ENCODE results near the gene KCNS1. TPM values are rescaled to one million over a fixed set of nuclear protein-coding genes. Genes with fewer than 3 reads are reported as not detected.
A peak's percentile ranks its signal among the peaks of the same experiment; 100 is the strongest.
"Not testable (repeated sequence)": the region's sequence is repeated elsewhere in the genome, so short reads cannot be mapped to it uniquely, and the experiment has no call there.

KCNS1 gene
- polyA plus RNA-seq (2013, experiment 1 of 2) = 8.1 TPM
- 8.5 TPM for polyA plus RNA-seq (2013, experiment 2 of 2)

- Histone ChIP-seq H3K4me3 (ENCODE audit: extremely low read depth, insufficient read depth, low read length, poor library complexity, severe bottlenecking) (peak within 1 kb of the TSS; percentile 37), H3K9me3 (ENCODE audit: control insufficient read depth, low read length) (no peaks in the 10 kb centered on the region), H3K36me3 (ENCODE audit: control insufficient read depth, insufficient read depth, low read length) (peaks cover 4% of the 10 kb centered on the region), H3K27ac (ENCODE audit: low read depth, low read length, severe bottlenecking) (no peak within 1 kb of the TSS), H3K4me1 (ENCODE audit: control insufficient read depth, insufficient read depth, low read length, poor library complexity, severe bottlenecking) (peaks cover 14% of the 10 kb centered on the region)
- WGBS, 2 experiments (ENCODE audit: insufficient coverage in 2 of 2) = 8 to 9% methylated on average over 16 to 24 of the region's 38 CpGs
Observed at GRCh38 chr20:45100563-45101245, at the start of gene KCNS1. Gene KCNS1 (minus strand): TSS chr20:45101127. CDS start chr20:45099236, 1,891 bp downstream.

- no peaks in the 10 kb centered on the region for H3K9me3 ChIP-seq (ENCODE audit: control insufficient read depth, low read length)
- H3K36me3 ChIP-seq (ENCODE audit: control insufficient read depth, insufficient read depth, low read length) = no peaks in the 10 kb centered on the region
- 76 to 92% methylated on average over 2 of the region's 3 CpGs for WGBS, 2 experiments (ENCODE audit: insufficient coverage in 2 of 2)
- no peaks in the 10 kb centered on the region for H3K4me1 ChIP-seq (ENCODE audit: control insufficient read depth, insufficient read depth, low read length, poor library complexity, severe bottlenecking)
- H3K27ac ChIP-seq (ENCODE audit: low read depth, low read length, severe bottlenecking) = no peak overlapping the region
- no peak overlapping the region for H3K4me3 ChIP-seq (ENCODE audit: extremely low read depth, insufficient read depth, low read length, poor library complexity, severe bottlenecking)
Observed at GRCh38 chr20:45149062-45149461, 48.1 kb upstream of the KCNS1 start.

GRCh38 chr20:45140836-45141235 lies 39.9 kb upstream of the KCNS1 start:
- 80 to 89% methylated on average over 1 of the region's 4 CpGs for WGBS, 2 experiments (ENCODE audit: insufficient coverage in 2 of 2)
- Histone ChIP-seq H3K4me3 (ENCODE audit: extremely low read depth, insufficient read depth, low read length, poor library complexity, severe bottlenecking) (no peak overlapping the region), H3K9me3 (ENCODE audit: control insufficient read depth, low read length) (no peaks in the 10 kb centered on the region), H3K36me3 (ENCODE audit: control insufficient read depth, insufficient read depth, low read length) (no peaks in the 10 kb centered on the region), H3K4me1 (ENCODE audit: control insufficient read depth, insufficient read depth, low read length, poor library complexity, severe bottlenecking) (no peaks in the 10 kb centered on the region), H3K27ac (ENCODE audit: low read depth, low read length, severe bottlenecking) (no peak overlapping the region)

GRCh38 chr20:45139733-45140375 lies 38.9 kb upstream of the KCNS1 start:
- not testable (repeated sequence) for H3K27ac ChIP-seq (ENCODE audit: low read depth, low read length, severe bottlenecking); H3K36me3 ChIP-seq (ENCODE audit: control insufficient read depth, insufficient read depth, low read length); H3K4me3 ChIP-seq (ENCODE audit: extremely low read depth, insufficient read depth, low read length, poor library complexity, severe bottlenecking); H3K9me3 ChIP-seq (ENCODE audit: control insufficient read depth, low read length); H3K4me1 ChIP-seq (ENCODE audit: control insufficient read depth, insufficient read depth, low read length, poor library complexity, severe bottlenecking)
- 73 to 100% methylated on average over 1 of the region's 5 CpGs for WGBS, 2 experiments (ENCODE audit: insufficient coverage in 2 of 2)

- H3K4me1 ChIP-seq (ENCODE audit: control insufficient read depth, insufficient read depth, low read length, poor library complexity, severe bottlenecking) = no peaks in the 10 kb centered on the region
- no peak overlapping the region for H3K27ac ChIP-seq (ENCODE audit: low read depth, low read length, severe bottlenecking)
- H3K9me3 ChIP-seq (ENCODE audit: control insufficient read depth, low read length) = no peaks in the 10 kb centered on the region
- H3K36me3 ChIP-seq (ENCODE audit: control insufficient read depth, insufficient read depth, low read length) = no peaks in the 10 kb centered on the region
- no peak overlapping the region for H3K4me3 ChIP-seq (ENCODE audit: extremely low read depth, insufficient read depth, low read length, poor library complexity, severe bottlenecking)
- WGBS, 2 experiments (ENCODE audit: insufficient coverage in 2 of 2) = 57 to 63% methylated on average over 16 to 17 of the region's 20 CpGs
Observed at GRCh38 chr20:45138561-45139300, 37.8 kb upstream of the KCNS1 start.

- WGBS, 2 experiments (ENCODE audit: insufficient coverage in 2 of 2) = 71 to 85% methylated on average over 1 to 2 of the region's 2 CpGs
- Histone ChIP-seq H3K4me1 (ENCODE audit: control insufficient read depth, insufficient read depth, low read length, poor library complexity, severe bottlenecking) (no peaks in the 10 kb centered on the region), H3K9me3 (ENCODE audit: control insufficient read depth, low read length) (no peaks in the 10 kb centered on the region), H3K4me3 (ENCODE audit: extremely low read depth, insufficient read depth, low read length, poor library complexity, severe bottlenecking) (no peak overlapping the region), H3K36me3 (ENCODE audit: control insufficient read depth, insufficient read depth, low read length) (no peaks in the 10 kb centered on the region), H3K27ac (ENCODE audit: low read depth, low read length, severe bottlenecking) (no peak overlapping the region)
Observed at GRCh38 chr20:45136911-45137310, 36.0 kb upstream of the KCNS1 start.

GRCh38 chr20:45128099-45128498 lies 27.2 kb upstream of the KCNS1 start:
- H3K9me3 ChIP-seq (ENCODE audit: control insufficient read depth, low read length) = no peaks in the 10 kb centered on the region
- 83 to 96% methylated on average over 2 of the region's 2 CpGs for WGBS, 2 experiments (ENCODE audit: insufficient coverage in 2 of 2)
- no peaks in the 10 kb centered on the region for H3K4me1 ChIP-seq (ENCODE audit: control insufficient read depth, insufficient read depth, low read length, poor library complexity, severe bottlenecking)
- no peak overlapping the region for H3K27ac ChIP-seq (ENCODE audit: low read depth, low read length, severe bottlenecking)
- no peak overlapping the region for H3K4me3 ChIP-seq (ENCODE audit: extremely low read depth, insufficient read depth, low read length, poor library complexity, severe bottlenecking)
- no peaks in the 10 kb centered on the region for H3K36me3 ChIP-seq (ENCODE audit: control insufficient read depth, insufficient read depth, low read length)

GRCh38 chr20:45124365-45124764 lies 23.4 kb upstream of the KCNS1 start, which contains the start of gene WFDC12:
Gene WFDC12 (minus strand): TSS chr20:45124465. CDS start chr20:45124447, 18 bp downstream.
- H3K4me3 ChIP-seq (ENCODE audit: extremely low read depth, insufficient read depth, low read length, poor library complexity, severe bottlenecking) = no peak within 1 kb of the TSS
- H3K9me3 ChIP-seq (ENCODE audit: control insufficient read depth, low read length) = no peaks in the 10 kb centered on the region
- 86 to 95% methylated on average over 5 to 6 of the region's 6 CpGs for WGBS, 2 experiments (ENCODE audit: insufficient coverage in 2 of 2)
- H3K4me1 ChIP-seq (ENCODE audit: control insufficient read depth, insufficient read depth, low read length, poor library complexity, severe bottlenecking) = no peaks in the 10 kb centered on the region
- H3K27ac ChIP-seq (ENCODE audit: low read depth, low read length, severe bottlenecking) = no peak within 1 kb of the TSS
- H3K36me3 ChIP-seq (ENCODE audit: control insufficient read depth, insufficient read depth, low read length) = no peaks in the 10 kb centered on the region

GRCh38 chr20:45121388-45121787 lies 20.5 kb upstream of the KCNS1 start:
- Histone ChIP-seq H3K9me3 (ENCODE audit: control insufficient read depth, low read length) (no peaks in the 10 kb centered on the region), H3K4me3 (ENCODE audit: extremely low read depth, insufficient read depth, low read length, poor library complexity, severe bottlenecking) (no peak overlapping the region), H3K27ac (ENCODE audit: low read depth, low read length, severe bottlenecking) (no peak overlapping the region), H3K4me1 (ENCODE audit: control insufficient read depth, insufficient read depth, low read length, poor library complexity, severe bottlenecking) (no peaks in the 10 kb centered on the region), H3K36me3 (ENCODE audit: control insufficient read depth, insufficient read depth, low read length) (no peaks in the 10 kb centered on the region)
- WGBS, 2 experiments (ENCODE audit: insufficient coverage in 2 of 2) = 100% methylated on average over 1 of the region's 2 CpGs; no CpG with 5 or more reads in 1 of the 2 experiments

GRCh38 chr20:45119556-45120266 lies 18.8 kb upstream of the KCNS1 start:
- Histone ChIP-seq H3K36me3 (ENCODE audit: control insufficient read depth, insufficient read depth, low read length) (no peaks in the 10 kb centered on the region), H3K27ac (ENCODE audit: low read depth, low read length, severe bottlenecking) (no peak overlapping the region), H3K4me1 (ENCODE audit: control insufficient read depth, insufficient read depth, low read length, poor library complexity, severe bottlenecking) (no peaks in the 10 kb centered on the region), H3K9me3 (ENCODE audit: control insufficient read depth, low read length) (no peaks in the 10 kb centered on the region), H3K4me3 (ENCODE audit: extremely low read depth, insufficient read depth, low read length, poor library complexity, severe bottlenecking) (no peak overlapping the region)
- 92% methylated on average over 2 of the region's 2 CpGs; no CpG with 5 or more reads in 1 of the 2 experiments for WGBS, 2 experiments (ENCODE audit: insufficient coverage in 2 of 2)

Data from mesodermal cell (in vitro differentiated cells).